Upper lobe of right lung (tissue), 1 donor: Measurements from ENCODE around the gene KLHL11. TPM values are rescaled to one million over a fixed set of nuclear protein-coding genes. Genes with fewer than 3 reads are reported as not detected.
A peak's percentile ranks its signal among the peaks of the same experiment; 100 is the strongest.
"Not testable (repeated sequence)": the region's sequence is repeated elsewhere in the genome, so short reads cannot be mapped to it uniquely, and the experiment has no call there.

ENCODE experiments used
- ATAC-seq: fragments of 200-7000 bp; cut with Tn5 transposase; one replicate; pipeline ENCODE4 v1.9.1; 2020; ENCODE audit warnings: mild to moderate bottlenecking, moderate library complexity
- DNase-seq: peaks from one replicate; pipeline ENCODE4 v3.0.0-alpha.2; 2020
- H3K27ac ChIP-seq: fragments of 200-600 bp; one replicate; pipeline ENCODE4 v1.8.0; 2022
- H3K27me3 ChIP-seq: fragments of 200-600 bp; one replicate; pipeline ENCODE4 v1.8.0; 2022; ENCODE audit warnings: mild to moderate bottlenecking
- H3K36me3 ChIP-seq: fragments of 200-600 bp; one replicate; pipeline ENCODE4 v1.8.0; 2022
- H3K4me1 ChIP-seq: fragments of 200-600 bp; one replicate; pipeline ENCODE4 v1.8.0; 2022
- H3K4me3 ChIP-seq: fragments of 200-600 bp; one replicate; pipeline ENCODE4 v1.8.0; 2022; ENCODE audit warnings: mild to moderate bottlenecking
- H3K9me3 ChIP-seq: fragments of 200-600 bp; one replicate; pipeline ENCODE4 v1.8.0; 2022
- CTCF ChIP-seq: fragments of 200-600 bp; IDR thresholded peaks from one replicate; pipeline ENCODE4 v1.8.0; 2022; ENCODE audit warnings: antibody characterized with exemption
- intact Hi-C: fragments of 100-400 bp; cut with DNase I; formaldehyde crosslinking; loops from one replicate; pipeline ENCODE4 v1.11.0; 2022
- total RNA-seq: library from RNA; stranded (reverse); fragmentation: NEBNext Ultra II Directional; extraction: Animal tissue kit (Norgen Biotek cat#: 25700); gene quantifications from one replicate; pipeline ENCODE4 v1.2.1, GENCODE V29; 2021
- donor health status: DM: no; HTN: yes; CAD: no; lungs with severe emphysema.

KLHL11 gene
- total RNA-seq, 1 donor from 2014 or later = 12.6 TPM

GRCh38 chr17:41885733-41886132 lies 20.5 kb upstream of the KLHL11 start:
- Histone ChIP-seq H3K27me3 (no peaks in the 10 kb centered on the region), H3K9me3 (no peaks in the 10 kb centered on the region), H3K27ac (no peak overlapping the region), H3K4me3 (no peak overlapping the region), H3K36me3 (peaks cover 96% of the 10 kb centered on the region), H3K4me1 (no peaks in the 10 kb centered on the region)
- peak; percentile 22 for TF ChIP-seq CTCF
- ATAC-seq (peak; percentile 21), DNase-seq (no peak)
- intact Hi-C loops = no loop called here

GRCh38 chr17:41882756-41883155 lies 17.5 kb upstream of the KLHL11 start:
- TF ChIP-seq CTCF = no peak
- Histone ChIP-seq H3K27me3 (no peaks in the 10 kb centered on the region), H3K9me3 (no peaks in the 10 kb centered on the region), H3K4me1 (no peaks in the 10 kb centered on the region), H3K36me3 (peaks cover 95% of the 10 kb centered on the region), H3K4me3 (no peak overlapping the region), H3K27ac (no peak overlapping the region)
- DNase-seq = no peak
- ATAC-seq = no peak
- intact Hi-C loops = no loop called here

GRCh38 chr17:41880130-41880529 lies 14.9 kb upstream of the KLHL11 start:
- ATAC-seq (no peak), DNase-seq (no peak)
- Histone ChIP-seq H3K4me3 (no peak overlapping the region), H3K36me3 (peaks cover 83% of the 10 kb centered on the region), H3K4me1 (no peaks in the 10 kb centered on the region), H3K9me3 (no peaks in the 10 kb centered on the region), H3K27ac (no peak overlapping the region), H3K27me3 (no peaks in the 10 kb centered on the region)
- no peak for TF ChIP-seq CTCF
- intact Hi-C loops = no loop called here

- H3K27ac ChIP-seq, H3K9me3 ChIP-seq, H3K4me1 ChIP-seq, H3K4me3 ChIP-seq, H3K27me3 ChIP-seq, intact Hi-C loops, ATAC-seq: not testable (repeated sequence)
- DNase-seq = peak; percentile 26
- peaks cover 76% of the 10 kb centered on the region for H3K36me3 ChIP-seq
Measured at GRCh38 chr17:41874293-41874670, 9.1 kb upstream of the KLHL11 start.

GRCh38 chr17:41873559-41874292 lies 8.5 kb upstream of the KLHL11 start:
- Histone ChIP-seq H3K4me3 (no peak overlapping the region), H3K4me1 (no peaks in the 10 kb centered on the region), H3K27ac (no peak overlapping the region), H3K36me3 (peaks cover 76% of the 10 kb centered on the region), H3K27me3 (no peaks in the 10 kb centered on the region), H3K9me3 (no peaks in the 10 kb centered on the region)
- peak; percentile 27 for DNase-seq
- no peak for TF ChIP-seq CTCF
- ATAC-seq = no peak
- intact Hi-C loops = no loop called here

GRCh38 chr17:41871789-41872188 lies 6.6 kb upstream of the KLHL11 start:
- Histone ChIP-seq H3K36me3 (peaks cover 75% of the 10 kb centered on the region), H3K4me1 (no peaks in the 10 kb centered on the region), H3K9me3 (no peaks in the 10 kb centered on the region), H3K27ac (no peak overlapping the region), H3K27me3 (no peaks in the 10 kb centered on the region), H3K4me3 (no peak overlapping the region)
- intact Hi-C loops = no loop called here
- ATAC-seq = no peak
- no peak for TF ChIP-seq CTCF
- peak; percentile 39 for DNase-seq
